ENCODE results near the gene FHIT.
A peak's percentile ranks its signal among the peaks of the same experiment; 100 is the strongest.
"Not testable (repeated sequence)": the region's sequence is repeated elsewhere in the genome, so short reads cannot be mapped to it uniquely, and the experiment has no call there.

FHIT gene

DNA sequence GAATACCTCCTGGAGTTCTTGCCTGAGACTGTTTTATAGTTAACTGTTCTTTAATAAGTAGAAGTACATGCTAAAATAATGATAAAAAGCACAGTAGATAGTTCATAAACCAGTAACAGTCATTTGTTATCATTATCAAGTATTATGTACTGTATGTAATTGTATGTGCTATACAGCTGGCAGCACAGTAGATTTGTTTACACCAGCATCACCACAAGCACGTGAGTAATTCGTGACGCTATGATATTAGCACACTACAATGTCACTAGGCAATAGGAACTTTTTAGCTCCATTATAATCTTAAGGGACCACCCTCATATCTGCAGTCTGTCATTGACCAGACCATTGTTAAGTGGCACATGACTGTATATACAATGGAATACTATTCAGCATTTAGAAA is 534.7 kb downstream of the FHIT start:
- no peak overlapping the region for H3K4me3 ChIP-seq (ENCODE audit: low read length)
- no peak for DNase-seq (ENCODE audit: low read depth, low spot score)

- no peak for DNase-seq (ENCODE audit: low read depth, low spot score)
- H3K4me3 ChIP-seq (ENCODE audit: low read length) = no peak overlapping the region
These were observed 542.9 kb downstream of the FHIT start for GRCh38 chr3:60708191-60708975.

GRCh38 chr3:60707452-60708020 is 543.7 kb downstream of the FHIT start:
- DNase-seq (ENCODE audit: low read depth, low spot score) = no peak
- no peak overlapping the region for H3K4me3 ChIP-seq (ENCODE audit: low read length)

- no peak for DNase-seq (ENCODE audit: low read depth, low spot score)
- no peak overlapping the region for H3K4me3 ChIP-seq (ENCODE audit: low read length)
These were observed 547.1 kb downstream of the FHIT start for GRCh38 chr3:60703956-60704736.

GRCh38 chr3:60703008-60703407 is 548.2 kb downstream of the FHIT start:
- no peak for DNase-seq (ENCODE audit: low read depth, low spot score)
- no peak overlapping the region for H3K4me3 ChIP-seq (ENCODE audit: low read length)

DNA sequence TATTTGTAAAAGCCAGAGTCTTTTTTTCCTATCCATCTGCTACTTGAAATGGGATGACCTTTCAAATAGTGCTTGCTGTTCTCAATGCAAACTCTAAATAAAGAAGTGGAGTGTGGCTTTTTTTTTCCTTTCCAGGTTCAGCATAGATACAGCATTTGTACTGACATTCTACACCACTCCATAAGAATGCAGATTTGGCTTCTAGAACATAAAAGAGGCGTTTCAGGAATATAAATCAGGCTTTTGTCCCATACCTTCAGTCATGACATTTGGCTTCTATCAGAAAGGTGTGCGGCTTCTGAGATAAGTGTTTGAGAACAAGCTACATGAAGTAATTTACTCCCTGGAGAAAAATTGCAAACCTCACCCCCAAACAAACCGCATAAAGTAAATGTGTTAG is 553.1 kb downstream of the FHIT start:
- no peak for DNase-seq (ENCODE audit: low read depth, low spot score)

DNA sequence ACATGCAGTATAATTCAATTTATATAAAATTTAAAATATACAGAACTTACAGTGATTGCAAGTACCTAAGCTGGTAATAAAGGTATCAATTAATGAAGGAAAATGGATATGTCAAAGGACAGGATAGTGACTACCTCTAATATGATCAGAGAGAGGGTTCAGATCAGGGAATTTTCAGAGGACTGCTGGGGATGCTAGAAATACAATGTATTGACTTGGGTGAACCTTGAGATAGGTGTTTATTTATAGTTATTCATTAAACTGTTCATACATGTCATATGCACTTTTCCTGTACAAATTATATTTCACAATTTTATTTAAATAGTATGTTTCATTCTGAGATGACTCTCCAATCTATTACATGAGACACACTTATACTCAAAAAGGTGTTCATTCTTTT is 554.1 kb downstream of the FHIT start:
- H3K4me3 ChIP-seq (ENCODE audit: low read length) = no peak overlapping the region
- DNase-seq (ENCODE audit: low read depth, low spot score) = no peak

More for the DNA sequence above, 553.1 kb downstream of the FHIT start:
- no peak overlapping the region for H3K4me3 ChIP-seq (ENCODE audit: low read length)

GRCh38 chr3:60696428-60697125 is 554.7 kb downstream of the FHIT start:
- H3K4me3 ChIP-seq (ENCODE audit: low read length) = no peak overlapping the region
- no peak for DNase-seq (ENCODE audit: low read depth, low spot score)

- H3K4me3 ChIP-seq (ENCODE audit: low read length) = no peak overlapping the region
- no peak for DNase-seq (ENCODE audit: low read depth, low spot score)
These were observed 575.8 kb downstream of the FHIT start for GRCh38 chr3:60675424-60675823.

DNA sequence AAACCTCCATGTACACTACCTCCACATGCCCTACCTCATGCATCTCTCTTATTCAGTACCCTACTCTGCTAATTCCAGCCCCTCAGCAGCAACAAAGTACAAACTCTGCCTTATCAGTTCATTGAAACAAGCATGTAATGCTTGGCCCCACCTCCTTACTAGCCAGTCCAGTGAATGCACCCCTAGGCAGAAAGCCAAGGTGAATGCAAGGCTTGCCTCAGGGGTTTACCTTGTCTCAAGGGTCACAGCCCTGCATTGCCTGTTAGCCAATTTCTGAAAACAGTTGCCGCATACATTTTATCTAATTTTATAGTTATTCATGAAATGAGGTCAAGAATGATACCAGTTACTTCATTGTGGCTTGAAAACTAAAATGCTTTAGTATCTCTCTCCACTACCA is 576.4 kb downstream of the FHIT start:
- H3K4me3 ChIP-seq (ENCODE audit: low read length) = no peak overlapping the region

DNA sequence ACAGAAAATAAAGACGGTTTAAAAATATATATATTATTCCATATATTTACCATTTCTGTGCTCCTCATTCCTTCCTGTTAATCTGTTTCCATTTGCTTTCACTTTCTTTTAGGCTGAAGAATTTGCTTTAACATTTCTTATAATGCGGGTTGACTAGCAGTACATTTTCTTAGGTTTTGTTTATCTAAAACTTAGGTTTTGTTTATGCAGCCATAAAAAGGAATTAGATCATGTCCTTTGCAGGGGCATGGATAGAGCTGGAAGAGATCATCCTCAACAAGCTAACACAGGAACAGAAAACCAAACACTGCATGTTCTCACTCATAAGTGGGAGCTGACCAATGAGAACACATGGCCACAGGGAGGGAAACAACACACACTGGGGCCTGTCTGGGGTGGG is 578.1 kb downstream of the FHIT start:
- no peak overlapping the region for H3K4me3 ChIP-seq (ENCODE audit: low read length)
- DNase-seq (ENCODE audit: low read depth, low spot score) = no peak

More for the DNA sequence above, 576.4 kb downstream of the FHIT start:
- DNase-seq (ENCODE audit: low read depth, low spot score) = no peak

GRCh38 chr3:60672337-60672736 is 578.9 kb downstream of the FHIT start:
- not testable (repeated sequence) for DNase-seq (ENCODE audit: low read depth, low spot score); H3K4me3 ChIP-seq (ENCODE audit: low read length)

DNA sequence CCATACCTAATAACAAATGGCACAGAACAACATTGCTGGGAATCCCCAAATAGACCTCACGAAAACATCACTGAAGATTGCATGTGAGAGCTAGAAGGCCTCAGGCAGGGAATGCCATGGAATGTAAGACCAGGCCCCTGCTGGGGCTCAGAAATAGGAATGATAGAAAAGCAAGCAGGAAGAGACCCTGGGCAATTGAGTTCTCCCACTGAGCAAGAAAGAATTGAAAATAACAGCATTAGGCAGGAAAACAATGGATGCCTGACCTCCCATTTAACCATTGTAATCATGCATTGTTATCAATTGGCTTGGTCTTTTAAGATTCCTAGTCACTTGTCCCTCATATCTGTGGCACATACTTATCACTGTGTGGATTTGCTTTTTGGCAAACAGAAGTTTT is 581.6 kb downstream of the FHIT start:
- no peak for DNase-seq (ENCODE audit: low read depth, low spot score)

GRCh38 chr3:60660026-60660425 is 591.2 kb downstream of the FHIT start:
- no peak overlapping the region for H3K4me3 ChIP-seq (ENCODE audit: low read length)
- DNase-seq (ENCODE audit: low read depth, low spot score) = no peak

More for the DNA sequence above, 581.6 kb downstream of the FHIT start:
- H3K4me3 ChIP-seq (ENCODE audit: low read length) = no peak overlapping the region

GRCh38 chr3:60659098-60659497 is 592.2 kb downstream of the FHIT start:
- H3K4me3 ChIP-seq (ENCODE audit: low read length) = no peak overlapping the region
- no peak for DNase-seq (ENCODE audit: low read depth, low spot score)

DNA sequence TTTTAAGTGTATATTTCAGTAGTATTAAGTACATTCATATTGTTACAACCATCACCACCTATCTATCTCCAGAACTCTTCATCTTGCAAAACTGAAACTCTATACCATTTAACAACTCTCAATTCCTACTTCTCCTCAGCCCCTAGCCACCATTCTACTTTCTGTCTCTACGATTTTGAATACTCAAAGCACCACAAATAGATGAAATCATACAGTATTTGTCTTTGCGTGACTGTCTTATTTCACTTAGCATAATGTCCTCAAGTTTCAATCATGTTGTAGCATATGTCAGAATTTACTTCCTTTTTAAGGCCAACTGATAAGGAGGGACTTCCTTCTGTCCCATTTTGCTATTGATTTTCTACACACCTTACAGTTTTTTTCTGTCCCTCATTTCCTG is 593.3 kb downstream of the FHIT start:
- H3K4me3 ChIP-seq (ENCODE audit: low read length) = no peak overlapping the region
- no peak for DNase-seq (ENCODE audit: low read depth, low spot score)

DNA sequence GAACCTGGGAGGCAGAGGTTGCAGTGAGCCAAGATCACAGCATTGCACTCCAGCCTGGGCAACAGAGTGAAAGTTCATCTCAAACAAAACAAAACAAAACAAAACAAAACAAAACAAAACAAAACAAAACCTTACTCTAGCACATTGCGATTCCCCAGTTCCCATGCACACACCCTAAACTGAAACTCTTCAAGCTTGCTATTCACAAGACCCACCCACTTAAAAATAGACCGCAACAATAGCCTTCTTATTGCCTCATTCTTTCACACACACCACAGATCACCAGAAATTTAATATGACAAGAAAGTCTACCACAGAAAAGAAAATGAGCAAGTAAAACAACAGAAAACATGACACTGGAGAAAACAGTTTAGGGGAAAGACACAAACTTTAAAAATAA is 598.4 kb downstream of the FHIT start:
- DNase-seq (ENCODE audit: low read depth, low spot score) = no peak

GRCh38 chr3:60651799-60652198 is 599.5 kb downstream of the FHIT start:
- DNase-seq (ENCODE audit: low read depth, low spot score) = peak; percentile 14
- H3K4me3 ChIP-seq (ENCODE audit: low read length) = no peak overlapping the region

More for the DNA sequence above, 598.4 kb downstream of the FHIT start:
- no peak overlapping the region for H3K4me3 ChIP-seq (ENCODE audit: low read length)

DNA sequence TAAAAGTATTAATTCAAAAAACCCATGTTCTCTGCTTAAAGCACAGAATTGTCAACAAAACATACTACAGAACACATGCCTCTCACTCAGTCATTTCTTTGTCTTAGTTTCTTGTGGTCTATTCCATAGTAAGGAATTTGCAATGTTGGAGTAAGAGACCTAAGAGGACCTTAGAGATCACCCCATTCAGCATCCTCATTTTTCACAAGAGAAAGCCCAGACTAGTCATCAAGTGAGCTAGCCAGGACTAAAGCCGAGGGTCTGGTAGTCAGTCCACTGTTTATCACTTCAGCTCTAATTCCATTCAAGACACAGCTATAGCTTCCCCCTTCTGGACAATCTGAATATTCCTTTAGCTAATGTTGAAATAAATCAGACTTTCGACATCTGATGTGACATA is 601.1 kb downstream of the FHIT start:
- no peak for DNase-seq (ENCODE audit: low read depth, low spot score)
- H3K4me3 ChIP-seq (ENCODE audit: low read length) = no peak overlapping the region

DNA sequence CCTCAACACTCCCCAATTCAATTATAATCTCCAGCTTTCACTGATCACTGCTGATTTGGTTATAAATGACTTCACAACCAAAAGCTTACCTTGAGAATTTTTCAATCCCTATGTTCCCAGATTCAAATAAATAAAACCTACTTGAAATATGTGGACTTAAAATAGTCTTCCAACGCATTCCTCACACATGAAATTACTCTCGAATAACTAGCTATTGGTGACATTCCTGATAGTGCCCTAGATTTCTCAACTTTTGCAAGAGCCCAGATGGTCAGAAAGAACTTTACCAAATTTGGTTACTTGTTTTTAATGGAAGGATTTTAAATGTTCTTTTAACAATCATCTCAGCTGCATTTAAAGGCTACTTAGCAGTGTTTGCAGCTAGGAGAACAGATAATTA is 605.5 kb downstream of the FHIT start:
- H3K4me3 ChIP-seq (ENCODE audit: low read length) = no peak overlapping the region
- DNase-seq (ENCODE audit: low read depth, low spot score) = no peak
